AML-193 (cell line): ENCODE measurements around the gene DOC2A.
A peak's percentile ranks its signal among the peaks of the same experiment; 100 is the strongest.

ENCODE experiments used
- DNase-seq, 2 experiments: peaks; one replicate each; lab custom pipeline; 2025; lab: John Stamatoyannopoulos, UW

Gene DOC2A

GRCh38 chr16:30005341-30006094, 5.3 kb downstream of the DOC2A start:
- peak; percentile 31 to 37 for DNase-seq

GRCh38 chr16:30004811-30005242, 6.0 kb downstream of the DOC2A start:
- no peak for DNase-seq

GRCh38 chr16:30004424-30004776, 6.4 kb downstream of the DOC2A start:
- DNase-seq, result no peak

- DNase-seq, result no peak
These were observed 7.0 kb downstream of the DOC2A start for GRCh38 chr16:30003670-30004423.

- no peak for DNase-seq
These were observed 8.0 kb downstream of the DOC2A start for GRCh38 chr16:30002614-30003346.

GRCh38 chr16:30000735-30001631, 9.8 kb downstream of the DOC2A start:
- no peak for DNase-seq

GRCh38 chr16:29999605-30000004, 11.2 kb downstream of the DOC2A start:
- DNase-seq, result no peak

GRCh38 chr16:29996766-29997250, 14.0 kb downstream of the DOC2A start:
- no peak for DNase-seq

- DNase-seq, result peak; percentile 90 to 91
These were observed 14.7 kb downstream of the DOC2A start, which contains the start of gene INO80E for GRCh38 chr16:29995911-29996765. Gene INO80E, plus strand, starts transcription at chr16:29996241. Its CDS starts 70 bp downstream, at chr16:29996311.

GRCh38 chr16:29995324-29995910, 15.4 kb downstream of the DOC2A start, which contains the start of gene HIRIP3:
Gene HIRIP3, minus strand, starts transcription at chr16:29995617. Its CDS starts 12 bp downstream, at chr16:29995605.
- DNase-seq, result peak; percentile 73 to 80

- peak in 1 of 2 experiments; percentile 39 for DNase-seq
These were observed 16.1 kb downstream of the DOC2A start for GRCh38 chr16:29994600-29995323.

- DNase-seq, result no peak
These were observed 16.8 kb downstream of the DOC2A start for GRCh38 chr16:29993903-29994599.

GRCh38 chr16:29993191-29993902, 17.5 kb downstream of the DOC2A start:
- no peak for DNase-seq

- DNase-seq, result no peak
These were observed 18.4 kb downstream of the DOC2A start for GRCh38 chr16:29992344-29992967.

- no peak for DNase-seq
These were observed 19.3 kb downstream of the DOC2A start for GRCh38 chr16:29991571-29991904.

GRCh38 chr16:29990883-29991570, 19.8 kb downstream of the DOC2A start:
- no peak for DNase-seq

GRCh38 chr16:29990034-29990433, 20.8 kb downstream of the DOC2A start:
- no peak for DNase-seq
